A673 (cell line): Measurements from ENCODE around the gene ATE1. TPM values are rescaled to one million over a fixed set of nuclear protein-coding genes. Genes with fewer than 3 reads are reported as not detected.

Source experiments
- BruUV-seq: library from RNA; stranded (reverse); fragments of 400-500 nt; replicated peaks from 2 replicates; lab custom pipeline; 2021; lab: Mats Ljungman, UMichigan
- CTCF ChIA-PET: fragments of 300-600 bp; sonication (Branson Sonifier 250); formaldehyde crosslinking; loops from one replicate; lab custom pipeline; 2022; ENCODE audit warnings: antibody characterized with exemption; lab: Charles Lee
- POLR2A ChIA-PET: fragments of 300-600 bp; sonication (Branson Sonifier 250); formaldehyde crosslinking; loops from one replicate; lab custom pipeline; 2022; ENCODE audit warnings: antibody characterized with exemption; ENCODE audit not compliant: low non-redundant PET; lab: Charles Lee
- DNase-seq: peaks from one replicate; pipeline ENCODE4 v3.0.0-alpha.2; 2015; ENCODE audit warnings: low spot score
- H3K27ac ChIP-seq: fragments of 200-600 bp; sonication (generic); 2 replicates; pipeline ENCODE4 v1.5.1; 2016; ENCODE audit warnings: mixed run types, low read depth, mild to moderate bottlenecking, mixed read lengths, antibody characterized with exemption, low read length; ENCODE audit not compliant: poor library complexity, severe bottlenecking
- H3K27me3 ChIP-seq: fragments of 200-600 bp; sonication (generic); replicated peaks from 2 replicates; pipeline ENCODE4 v1.6.1; 2017; ENCODE audit warnings: mixed run types, low read depth, mild to moderate bottlenecking, mixed read lengths, antibody characterized with exemption, low read length; ENCODE audit not compliant: insufficient read depth, poor library complexity
- H3K36me3 ChIP-seq: fragments of 200-600 bp; sonication (generic); 2 replicates; pipeline ENCODE4 v1.6.1; 2016; ENCODE audit warnings: mixed run types, mild to moderate bottlenecking, mixed read lengths, antibody characterized with exemption, low read length; ENCODE audit not compliant: insufficient read depth, poor library complexity, severe bottlenecking
- H3K4me1 ChIP-seq: fragments of 200-600 bp; sonication (generic); 2 replicates; pipeline ENCODE4 v1.6.1; 2017; ENCODE audit warnings: mixed run types, mild to moderate bottlenecking, mixed read lengths, antibody characterized with exemption, low read length; ENCODE audit not compliant: insufficient read depth, poor library complexity, severe bottlenecking
- H3K4me3 ChIP-seq: fragments of 200-600 bp; sonication (generic); 2 replicates; pipeline ENCODE4 v1.5.1; 2016; ENCODE audit warnings: low read depth, mixed run types, mild to moderate bottlenecking, mixed read lengths, low read length; ENCODE audit not compliant: poor library complexity, severe bottlenecking
- H3K9me3 ChIP-seq: fragments of 200-600 bp; sonication (generic); 2 replicates; pipeline ENCODE4 v1.6.1; 2016; ENCODE audit warnings: mixed run types, low read depth, mild to moderate bottlenecking, mixed read lengths, antibody characterized with exemption, low read length; ENCODE audit not compliant: poor library complexity, severe bottlenecking
- CTCF ChIP-seq: fragments of 300-800, 200-600 bp; sonication (generic); conservative IDR thresholded peaks from 2 replicates; pipeline ENCODE4 v1.5.1; 2017; ENCODE audit warnings: low read depth, mild to moderate bottlenecking, antibody characterized with exemption, low read length, moderate library complexity, mixed read lengths
- EZH2 ChIP-seq: fragments of 200-600 bp; sonication (generic); IDR thresholded peaks from 2 replicates; pipeline ENCODE4 v1.6.1; 2017; ENCODE audit warnings: borderline replicate concordance, low read depth, mild to moderate bottlenecking, mixed read lengths, antibody characterized with exemption, low read length; ENCODE audit not compliant: poor library complexity, severe bottlenecking
- intact Hi-C: fragments of 100-400 bp; cut with micrococcal nuclease; formaldehyde crosslinking; loops from one replicate; pipeline ENCODE4 v1.10.0; 2022; ENCODE audit not compliant: unreplicated experiment
- total RNA-seq: library from RNA; stranded (reverse); gene quantifications from 2 replicates; pipeline ENCODE4 v1.2.3, GENCODE V29; 2021

ATE1 gene
- total RNA-seq, 1 experiment from 2014 or later, result 27.0 TPM

GRCh38 chr10:121710207-121710606, 217.6 kb downstream of the ATE1 start:
- DNase-seq, result no peak
- CTCF ChIA-PET, result interaction anchor here (0.6 kb wide), 1 partner anchor 177 kb away, joined by 8 read pairs; no protein-coding TSS in a partner anchor

GRCh38 chr10:121709675-121710073, 218.2 kb downstream of the ATE1 start:
- no peak for DNase-seq

More at GRCh38 chr10:121710207-121710606, 217.6 kb downstream of the ATE1 start:
- no TSS peak for BruUV-seq
- intact Hi-C loops, result no loop called here
- Histone ChIP-seq H3K9me3 (no peaks in the 10 kb centered on the region), H3K36me3 (no peaks in the 10 kb centered on the region), H3K27me3 (peaks cover 46% of the 10 kb centered on the region), H3K27ac (no peak overlapping the region), H3K4me1 (no peaks in the 10 kb centered on the region), H3K4me3 (no peak overlapping the region)
- TF ChIP-seq CTCF, result no peak
- no peak for TF ChIP-seq EZH2
- POLR2A ChIA-PET, result no interaction called here

DNA sequence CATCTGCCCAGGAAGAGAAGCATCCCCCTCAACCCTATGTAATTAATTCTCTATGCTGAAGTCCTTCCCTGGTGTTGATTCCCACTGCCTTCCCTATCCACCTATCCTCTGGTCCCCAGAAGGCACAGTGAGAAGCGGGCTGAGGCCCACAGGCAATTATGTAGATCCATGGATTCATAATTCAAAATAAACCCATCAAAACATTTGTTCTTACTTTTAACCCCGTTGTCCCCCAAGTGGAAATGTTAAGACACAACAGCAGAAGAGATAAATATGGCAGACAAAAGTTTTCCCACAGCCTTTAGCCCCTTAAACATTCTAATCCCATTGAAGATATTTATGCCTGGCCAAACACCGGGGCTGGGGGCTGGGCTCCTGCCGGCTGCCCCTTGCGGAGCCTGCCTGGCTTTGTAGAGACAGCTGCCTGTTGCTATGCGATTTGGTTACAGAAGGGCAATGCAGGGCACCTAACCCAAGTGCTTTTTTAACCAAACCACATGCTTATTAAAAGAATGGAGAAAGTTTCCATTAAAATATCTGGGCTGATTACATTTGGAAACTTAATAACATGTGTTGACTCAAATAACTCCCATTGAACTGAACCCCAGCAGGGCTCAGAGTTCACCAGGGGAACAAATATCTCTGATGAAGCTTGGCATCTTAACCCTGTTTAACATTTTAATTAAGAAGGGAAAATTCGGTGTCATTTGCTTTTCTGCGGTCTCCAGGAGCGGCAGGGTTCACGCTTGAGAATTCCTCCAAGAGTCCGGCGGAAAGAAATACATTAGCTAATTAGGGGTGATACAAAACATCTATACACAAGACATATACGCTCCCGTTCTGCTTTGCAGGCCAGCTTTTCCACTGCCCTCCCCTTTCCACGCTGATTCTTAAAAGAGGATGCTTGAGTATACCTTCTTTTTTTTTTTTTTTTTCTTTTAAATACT, 218.8 kb downstream of the ATE1 start:
- ChIA-PET CTCF (no interaction called here), POLR2A (no interaction called here)
- intact Hi-C loops, result no loop called here
- BruUV-seq, result no TSS peak
- no peak overlapping the region for H3K4me3 ChIP-seq
- no peak for DNase-seq
- no peak overlapping the region for H3K27ac ChIP-seq
- no peaks in the 10 kb centered on the region for H3K4me1 ChIP-seq
- H3K27me3 ChIP-seq, result peaks cover 46% of the 10 kb centered on the region
- H3K9me3 ChIP-seq, result no peaks in the 10 kb centered on the region
- TF ChIP-seq EZH2, result no peak
- no peak for TF ChIP-seq CTCF
- H3K36me3 ChIP-seq, result no peaks in the 10 kb centered on the region

More at GRCh38 chr10:121709675-121710073, 218.2 kb downstream of the ATE1 start:
- H3K27me3 ChIP-seq, result peaks cover 46% of the 10 kb centered on the region
- no TSS peak for BruUV-seq
- no peaks in the 10 kb centered on the region for H3K4me1 ChIP-seq
- TF ChIP-seq CTCF, result no peak
- TF ChIP-seq EZH2, result no peak
- H3K9me3 ChIP-seq, result no peaks in the 10 kb centered on the region
- H3K36me3 ChIP-seq, result no peaks in the 10 kb centered on the region
- ChIA-PET POLR2A (no interaction called here), CTCF (interaction anchor here (0.6 kb wide), 1 partner anchor 177 kb away, joined by 8 read pairs; no protein-coding TSS in a partner anchor)
- no peak overlapping the region for H3K27ac ChIP-seq
- intact Hi-C loops, result no loop called here
- H3K4me3 ChIP-seq, result no peak overlapping the region
